Hematopoietic multipotent progenitor cell (in vitro differentiated cells): ENCODE results near the gene RANBP9. TPM values are rescaled to one million over a fixed set of nuclear protein-coding genes. Genes with fewer than 3 reads are reported as not detected.
A peak's percentile ranks its signal among the peaks of the same experiment; 100 is the strongest.

Experiments
- DNase-seq, 3 donors: peaks; one replicate each; pipeline ENCODE4 v3.0.0-alpha.2; 2011 to 2015; ENCODE audit warnings: low read depth in 2 of 3, low spot score in 2 of 3
- total RNA-seq: library from RNA; depleted of rRNA; stranded (reverse); fragments of >200 nt; gene quantifications from one replicate; pipeline ENCODE4 v1.2.3, GENCODE V29; 2012

RANBP9 gene
- total RNA-seq: 15.3 TPM

DNA sequence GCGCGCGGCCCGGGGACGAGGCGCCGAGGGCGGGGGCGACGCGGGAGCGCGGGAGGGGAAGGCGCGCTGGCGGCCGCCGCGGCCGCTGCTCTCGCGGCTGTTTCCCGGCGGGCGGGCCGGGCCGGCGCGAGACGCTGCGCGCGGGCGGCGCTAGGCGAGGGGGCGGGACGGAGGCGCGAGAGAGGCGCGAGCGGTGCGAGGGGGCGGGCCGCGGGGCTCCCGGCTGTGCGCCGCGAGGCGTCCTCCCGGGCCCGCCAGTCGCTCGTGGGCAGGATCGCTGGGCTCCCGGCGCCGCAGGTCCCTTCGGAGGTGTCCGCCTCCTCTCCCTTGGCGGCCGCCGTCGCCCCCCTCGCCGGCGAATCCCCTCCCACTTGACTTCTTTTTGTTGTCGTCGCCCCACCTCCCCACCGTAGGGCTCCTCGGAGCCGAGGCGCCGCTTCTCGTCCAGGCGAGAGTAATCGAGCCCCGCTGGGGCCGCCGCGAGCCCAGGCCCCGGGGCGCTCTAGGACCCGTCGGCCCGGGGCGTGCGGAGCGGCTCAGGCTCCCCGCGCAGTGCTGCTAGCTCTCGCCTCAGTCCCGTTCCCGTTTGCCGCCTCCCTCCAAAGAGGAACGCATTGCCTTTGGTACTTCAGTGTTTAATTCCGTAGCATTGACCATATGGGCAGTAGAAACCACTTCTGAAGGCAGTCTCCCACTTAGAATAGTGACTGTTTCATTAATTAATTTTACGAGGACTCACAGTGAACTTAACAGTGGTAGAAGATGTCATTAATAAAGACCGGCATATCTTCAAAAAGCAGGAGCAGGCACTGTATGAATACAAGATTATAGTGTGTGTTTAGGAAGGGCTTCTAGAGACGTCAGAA lies at the start of gene RANBP9:
RANBP9 (minus strand) TSS at position 103 of the 866 bp plus-strand sequence. CDS start 330 bp downstream, outside the sequence.
- DNase-seq: peak; percentile 82 to 93 (median 92)

DNA sequence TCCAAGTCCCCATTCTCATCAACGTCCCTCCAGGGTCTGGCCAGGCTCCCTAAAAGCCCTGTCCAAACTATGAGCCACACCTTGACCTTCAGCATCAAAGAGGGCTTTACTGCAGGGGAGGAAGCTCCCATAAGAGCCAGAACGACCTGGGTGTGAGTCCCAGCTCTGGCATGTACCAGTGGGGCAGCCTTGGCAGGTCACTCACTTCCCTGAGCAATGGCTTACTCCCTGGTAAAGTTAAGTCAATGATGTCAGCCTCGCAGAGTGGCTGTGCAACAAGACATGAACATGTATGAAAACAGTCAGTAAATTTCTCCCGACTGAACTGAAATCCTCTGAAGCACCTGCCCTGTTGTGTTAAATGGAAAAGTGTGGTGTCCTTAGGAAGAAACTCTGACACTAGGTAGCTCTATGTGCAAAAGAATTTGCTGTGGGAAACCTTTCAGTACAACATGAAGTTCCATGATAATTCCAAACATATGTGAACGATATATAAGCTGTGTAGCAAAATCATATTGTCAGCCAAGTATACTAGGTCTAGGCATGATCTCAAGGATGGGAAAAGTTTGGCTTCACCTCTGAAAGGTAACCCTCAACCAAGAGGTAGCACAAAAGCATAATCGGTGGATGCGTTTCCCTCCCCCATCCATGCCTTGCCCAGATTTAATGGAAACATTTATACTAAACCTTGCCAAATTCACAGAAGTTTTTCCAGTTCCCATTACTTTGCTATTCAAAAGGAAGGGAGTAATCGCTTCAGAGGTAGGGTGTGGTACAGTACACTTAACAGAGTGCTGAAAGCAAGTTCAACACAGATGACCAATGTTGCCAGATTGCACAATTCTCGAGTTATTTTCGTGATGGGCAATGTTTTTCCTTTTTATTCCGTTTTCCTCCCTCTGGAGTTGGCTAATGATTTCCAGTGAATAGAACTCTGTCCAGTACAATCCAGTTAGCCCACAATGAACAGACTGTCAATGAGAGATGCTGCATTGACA lies 49.0 kb upstream of the RANBP9 start:
- no peak for DNase-seq

DNA sequence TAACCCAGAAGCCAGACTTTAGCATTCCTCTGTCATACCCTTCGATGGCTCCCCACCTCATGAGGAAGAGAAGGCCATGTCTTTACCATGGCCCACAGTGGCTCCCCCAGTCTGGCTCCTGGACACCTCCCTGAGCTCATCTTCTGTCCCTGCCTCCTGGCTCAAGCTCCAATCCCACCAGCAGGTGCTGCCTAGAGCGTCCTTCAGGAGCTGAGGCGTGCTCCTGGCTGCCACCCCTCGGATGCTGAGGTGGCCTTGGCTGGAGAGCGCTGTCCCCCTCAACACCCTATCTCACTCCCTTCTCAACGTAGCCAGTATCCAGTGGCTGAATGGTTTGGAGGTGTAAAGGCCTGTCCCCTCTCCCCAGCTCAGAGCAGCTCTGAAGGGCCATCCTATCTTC lies 47.4 kb upstream of the RANBP9 start:
- no peak for DNase-seq

DNA sequence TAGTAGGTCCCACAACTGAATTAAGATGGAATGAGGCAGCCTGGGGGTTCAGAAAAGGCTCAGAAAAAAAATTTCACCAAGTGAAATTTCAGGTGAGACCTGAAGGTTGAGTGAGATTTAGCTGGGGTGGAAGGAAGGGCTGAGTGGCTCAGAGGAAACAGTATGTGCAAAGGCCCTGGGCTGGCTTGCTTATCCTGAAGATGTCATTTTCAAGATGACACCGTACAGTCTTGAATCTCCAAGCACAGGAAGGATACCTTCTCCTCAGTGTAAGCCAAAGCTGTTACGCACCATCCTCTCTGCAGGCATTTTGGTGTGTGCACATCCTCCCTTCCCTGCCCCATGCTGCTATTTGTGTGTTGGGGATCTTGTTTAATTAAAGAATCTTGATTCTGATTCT lies 43.0 kb upstream of the RANBP9 start:
- DNase-seq: no peak

DNA sequence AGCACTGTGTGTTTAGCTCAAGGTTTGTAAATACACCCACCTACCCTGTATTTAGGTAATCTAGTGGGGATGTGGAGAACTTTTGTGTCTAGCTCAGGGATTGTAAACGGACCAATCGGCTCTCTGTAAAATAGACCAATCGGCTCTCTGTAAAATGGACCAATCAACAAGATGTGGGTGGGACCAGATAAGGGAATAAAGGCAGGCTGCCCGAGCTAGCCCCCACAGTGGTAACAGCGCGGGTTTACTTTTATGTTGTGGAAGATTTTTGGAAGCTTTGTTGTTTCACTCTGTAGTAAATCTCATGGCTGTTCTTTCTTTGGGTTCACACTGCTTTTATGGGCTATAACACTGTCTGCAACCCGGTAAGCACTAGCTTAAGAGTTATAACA lies 32.1 kb upstream of the RANBP9 start:
- DNase-seq: no peak

DNA sequence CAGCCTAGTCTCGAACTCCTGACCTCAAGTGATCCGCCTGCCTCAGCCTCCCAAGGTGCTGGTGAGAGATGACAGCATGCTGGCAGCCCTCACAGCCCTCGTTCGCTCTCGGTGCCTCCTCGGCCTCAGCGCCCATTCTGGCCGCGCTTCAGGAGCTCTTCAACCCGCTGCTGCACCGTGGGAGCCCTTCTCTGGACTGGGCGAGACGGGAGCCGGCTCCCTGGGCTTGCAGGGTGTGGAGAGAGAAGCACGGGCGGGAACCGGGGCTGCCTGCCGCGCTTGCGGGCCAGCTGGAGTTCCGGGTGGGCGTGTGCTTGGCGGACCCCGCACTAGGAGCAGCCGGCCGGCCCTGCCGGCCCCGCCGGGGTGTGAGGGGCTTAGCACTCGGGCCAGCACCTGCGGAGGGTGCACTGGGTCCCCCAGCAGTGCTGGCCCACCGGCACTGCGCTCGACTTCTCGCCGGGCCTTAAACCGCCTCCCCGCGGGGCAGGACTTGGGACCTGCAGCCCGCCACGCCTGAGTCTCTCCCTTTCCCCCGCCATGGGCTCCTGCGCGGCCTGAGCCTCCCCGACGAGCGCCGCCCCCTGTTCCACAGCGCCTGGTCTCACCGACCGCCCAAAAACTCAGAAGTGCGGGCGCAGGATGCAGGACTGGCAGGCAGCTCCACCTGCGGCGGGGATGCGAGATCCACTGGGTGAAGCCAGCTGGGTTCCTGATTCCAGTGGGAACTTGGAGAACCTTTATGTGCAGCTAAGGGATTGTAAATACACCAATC lies 31.5 kb upstream of the RANBP9 start:
- no peak for DNase-seq

DNA sequence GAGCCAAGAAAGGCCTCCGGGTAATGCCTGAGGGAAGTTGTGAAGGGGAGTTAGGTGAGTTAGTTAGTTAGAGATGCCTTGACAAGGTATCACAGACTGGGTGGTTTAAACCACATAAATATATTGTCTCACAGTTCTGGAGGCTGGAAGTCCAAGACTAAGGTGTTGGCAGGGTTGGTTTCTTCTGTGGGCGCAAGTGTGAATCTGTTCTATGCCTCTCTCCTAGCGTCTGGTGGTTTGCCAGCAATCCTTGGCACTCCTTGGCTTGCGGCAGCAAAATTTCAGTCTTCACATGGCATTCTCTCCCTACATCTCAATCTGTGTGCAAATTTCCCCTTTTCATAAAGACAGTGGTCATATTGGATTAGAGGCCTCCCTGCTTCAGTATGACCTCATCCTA lies 29.7 kb upstream of the RANBP9 start:
- no peak for DNase-seq

DNA sequence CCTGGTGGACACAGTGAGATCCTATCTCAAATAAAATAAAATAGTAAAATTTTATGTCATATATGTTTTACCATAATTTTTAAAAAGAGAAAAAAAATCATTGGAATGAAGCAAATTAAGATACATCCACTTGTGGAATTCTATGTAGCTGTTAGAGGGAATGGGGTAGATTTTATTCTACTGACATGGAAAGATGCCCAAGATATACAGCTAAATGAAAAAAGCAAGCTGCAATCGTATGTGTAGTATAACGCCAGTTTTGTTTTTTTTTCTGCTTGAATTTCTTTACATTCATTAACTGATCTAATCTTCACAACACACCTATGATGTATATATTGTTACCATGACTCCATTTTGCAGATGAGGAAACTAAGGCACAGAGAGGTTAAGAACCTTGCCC lies 23.4 kb upstream of the RANBP9 start:
- no peak for DNase-seq

DNA sequence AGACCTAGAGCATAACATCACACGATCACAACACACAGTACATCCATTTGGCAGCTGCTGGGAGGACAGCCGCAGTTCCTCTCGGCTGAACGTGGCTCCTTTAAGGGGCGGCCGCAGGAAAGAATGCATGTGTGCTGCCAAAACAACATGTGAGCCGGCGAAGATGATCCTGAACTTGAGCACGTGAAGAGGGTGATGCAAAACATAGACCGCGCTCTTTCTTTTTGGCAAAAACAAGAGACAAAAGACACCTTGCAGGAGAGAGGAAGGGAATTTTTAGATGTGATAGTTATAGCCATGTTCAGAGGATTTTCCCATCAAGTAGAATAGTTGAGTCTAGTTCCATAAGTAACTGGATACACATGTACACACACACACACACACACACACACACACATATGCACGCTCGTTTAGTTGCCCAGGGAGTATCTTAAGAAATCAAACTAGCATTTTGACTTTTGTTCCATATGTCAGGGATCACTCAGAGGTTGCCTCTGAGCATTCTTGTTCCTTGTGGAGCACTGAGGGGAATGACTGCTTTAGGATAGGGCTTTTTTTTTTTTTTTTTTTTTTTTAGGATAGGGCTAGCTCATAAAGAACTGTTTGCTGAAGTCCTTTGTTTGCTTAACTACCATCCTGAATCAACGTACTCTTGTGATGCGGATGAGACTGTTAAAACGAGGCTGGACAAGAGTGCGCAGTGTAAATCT lies 21.7 kb upstream of the RANBP9 start:
- no peak for DNase-seq

DNA sequence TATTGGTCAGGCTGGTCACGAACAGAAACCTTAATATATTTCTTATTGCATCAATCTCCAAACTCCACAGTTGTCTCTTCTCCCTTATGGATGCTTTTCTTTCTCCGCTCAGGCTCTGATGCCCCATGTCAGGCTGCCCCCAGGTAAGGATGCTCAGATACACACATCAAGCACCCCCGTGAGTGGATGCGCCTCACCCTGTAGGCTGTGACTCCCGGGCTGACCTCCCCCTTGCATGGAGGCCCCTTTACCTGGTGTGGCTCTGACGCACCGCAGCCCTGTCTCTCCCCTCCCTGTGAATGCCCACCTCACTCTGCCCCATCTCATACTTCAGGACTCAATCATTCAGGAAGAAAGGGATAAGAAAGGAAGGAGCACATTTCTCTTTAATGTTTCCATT lies 19.1 kb upstream of the RANBP9 start:
- no peak for DNase-seq

DNA sequence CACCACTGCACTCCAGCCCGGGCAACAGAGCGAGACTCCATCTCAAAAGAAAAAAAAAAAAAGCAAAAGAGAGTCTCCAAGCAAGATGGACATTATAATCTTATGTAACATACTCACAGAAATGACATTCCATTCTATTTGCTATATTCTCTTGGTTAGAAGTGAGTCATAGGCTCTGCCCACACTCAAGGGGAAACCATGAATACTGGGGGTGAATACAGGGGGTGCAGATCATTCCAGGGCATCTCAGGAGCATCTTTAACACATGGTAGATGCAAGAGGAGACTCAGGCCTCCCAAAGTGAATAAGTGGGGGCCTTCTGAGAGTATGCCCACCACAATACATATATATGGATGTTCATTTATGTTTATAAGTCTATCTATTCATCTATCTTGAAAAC lies 18.3 kb upstream of the RANBP9 start:
- no peak for DNase-seq

DNA sequence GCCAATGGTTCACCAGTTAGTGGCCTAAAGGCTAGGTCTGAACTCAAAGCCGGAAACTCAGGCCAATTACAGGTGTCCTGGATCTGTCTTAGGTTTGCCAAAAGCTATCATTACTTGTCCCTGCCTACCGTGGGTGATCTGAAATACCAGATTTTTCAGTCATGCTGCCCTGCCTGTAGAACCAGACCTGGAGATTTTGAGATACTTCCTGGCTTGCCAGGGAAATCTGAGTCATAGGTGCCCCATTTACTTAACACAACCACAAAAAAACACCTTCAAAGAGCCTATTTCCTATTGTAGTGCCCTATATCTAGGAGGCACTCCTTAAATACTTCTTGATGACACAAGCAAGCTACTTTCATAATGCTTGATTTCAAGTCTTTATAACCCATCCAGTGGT lies 13.9 kb upstream of the RANBP9 start:
- no peak for DNase-seq

DNA sequence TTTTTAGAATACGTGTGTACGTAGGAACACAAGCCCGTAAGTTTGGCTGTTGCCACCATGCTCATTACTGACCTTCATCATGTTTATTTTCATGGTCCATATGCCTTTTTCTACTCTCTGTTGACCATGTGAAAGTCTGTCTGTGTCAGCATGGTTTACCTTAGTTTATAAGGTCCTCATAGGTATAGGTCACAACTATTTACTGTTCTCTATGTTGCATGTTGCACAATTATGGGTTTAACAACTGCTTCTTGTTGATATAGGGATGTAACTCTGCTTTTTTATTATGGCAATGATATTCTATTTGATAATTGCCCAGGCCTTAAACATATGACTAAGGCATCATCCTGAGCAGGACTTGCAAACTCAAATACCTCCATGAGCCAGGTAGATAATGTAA lies 13.4 kb upstream of the RANBP9 start:
- no peak for DNase-seq

DNA sequence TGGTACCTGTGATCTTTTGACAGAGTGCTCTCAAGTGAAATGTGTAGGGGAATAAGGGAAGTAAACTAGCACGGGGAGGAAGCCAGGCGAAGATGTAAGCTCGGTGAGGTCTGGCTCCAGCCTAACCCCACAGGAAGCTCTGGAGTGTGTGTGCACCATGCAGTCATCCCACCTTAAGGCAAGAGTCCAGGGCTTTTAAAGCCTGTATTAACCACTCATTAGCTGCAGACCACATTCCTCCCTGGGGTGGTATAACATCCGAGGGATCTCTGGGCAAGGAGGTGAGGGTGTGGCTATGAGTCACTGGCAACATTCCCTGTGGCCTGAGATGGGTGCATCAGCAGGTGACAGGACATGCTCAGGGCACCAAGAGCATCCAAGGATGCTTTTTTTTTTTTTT lies 12.5 kb upstream of the RANBP9 start:
- peak in 2 of 3 donors; percentile 37 to 65 for DNase-seq

DNA sequence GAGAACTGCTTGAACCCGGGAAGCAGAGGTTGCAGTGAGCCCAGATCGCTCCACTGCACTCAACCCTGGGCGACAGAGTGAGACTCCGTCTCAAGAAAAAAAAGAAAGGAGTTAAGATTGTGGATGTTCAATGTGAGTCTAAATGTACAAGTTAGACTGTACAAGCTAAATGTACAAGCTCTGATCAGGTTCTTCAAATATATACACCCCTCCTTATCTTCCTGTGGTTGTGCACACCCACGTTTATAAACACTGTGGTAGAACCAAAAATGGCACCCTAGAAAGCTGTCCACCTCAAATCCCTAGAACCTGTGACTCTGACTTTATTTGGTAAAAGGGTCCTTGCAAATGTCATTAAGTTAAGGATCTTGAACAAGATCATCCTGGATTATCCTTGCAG lies 11.2 kb upstream of the RANBP9 start:
- no peak for DNase-seq

DNA sequence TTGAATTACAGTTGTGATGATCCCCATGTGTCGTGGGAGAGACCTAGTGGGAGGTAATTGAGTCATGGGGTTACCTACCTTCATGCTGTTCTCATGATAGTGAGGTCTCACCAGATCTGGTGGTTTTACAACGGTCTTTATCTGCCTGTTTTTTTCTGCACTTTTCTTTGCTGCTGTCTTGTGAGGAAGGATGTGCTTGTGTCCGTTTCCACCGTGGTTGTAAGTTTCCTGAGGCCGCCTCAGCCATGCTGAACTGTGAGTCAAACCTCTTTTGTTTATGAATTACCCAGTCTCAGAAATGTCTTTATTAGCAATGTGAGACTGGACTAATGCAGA lies 6.5 kb upstream of the RANBP9 start:
- no peak for DNase-seq

DNA sequence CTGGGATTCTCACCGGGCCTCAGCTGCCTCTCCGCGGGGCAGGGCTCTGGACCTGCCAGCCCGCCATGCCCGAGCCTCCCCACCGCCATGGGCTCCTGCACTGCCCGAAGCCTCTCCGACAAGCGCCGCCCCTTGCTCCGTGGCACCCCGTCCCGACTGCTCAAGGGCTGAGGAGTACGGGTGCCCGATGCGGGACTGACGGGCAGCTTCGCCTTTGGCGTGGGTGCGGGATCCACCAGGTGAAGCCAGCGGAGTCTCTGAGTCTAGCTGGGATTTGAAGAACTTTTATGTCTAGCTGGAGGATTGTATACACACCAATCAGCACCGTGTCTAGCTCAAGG lies 5.3 kb upstream of the RANBP9 start:
- DNase-seq: no peak

DNA sequence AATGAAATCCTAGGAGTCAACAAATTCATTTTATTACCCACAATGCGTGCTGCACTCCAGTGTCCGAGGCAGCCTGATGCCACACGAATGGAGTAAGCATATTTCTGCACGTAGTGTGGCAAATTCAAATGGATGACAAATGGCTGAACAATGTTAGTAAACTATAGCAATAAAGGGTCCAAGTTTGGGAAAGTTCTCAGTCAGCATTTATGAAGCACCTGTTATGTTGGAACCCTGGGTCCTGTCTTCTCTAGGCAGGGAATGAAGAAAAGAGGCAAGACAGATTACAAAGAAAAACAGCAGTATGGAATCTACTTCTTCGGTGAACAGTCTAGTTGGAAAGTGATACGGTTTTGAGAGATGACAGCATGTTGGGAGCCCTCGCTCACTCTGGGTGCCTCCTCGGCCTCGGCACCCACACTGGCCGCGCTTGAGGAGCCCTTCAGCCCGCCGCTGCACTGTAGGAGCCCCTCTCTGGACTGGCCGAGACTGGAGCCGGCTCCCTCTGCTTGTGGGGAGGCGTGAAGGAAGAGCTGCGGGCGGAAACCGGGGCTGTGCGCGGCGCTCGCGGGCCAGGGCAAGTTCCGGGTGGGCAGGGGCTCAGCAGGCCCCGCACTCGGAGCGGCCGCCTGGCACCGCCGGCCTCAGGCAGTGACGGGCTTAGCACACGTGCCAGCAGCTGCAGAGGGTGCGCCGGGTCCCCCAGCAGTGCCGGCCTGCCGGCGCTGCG lies 4.8 kb upstream of the RANBP9 start:
- DNase-seq: no peak

DNA sequence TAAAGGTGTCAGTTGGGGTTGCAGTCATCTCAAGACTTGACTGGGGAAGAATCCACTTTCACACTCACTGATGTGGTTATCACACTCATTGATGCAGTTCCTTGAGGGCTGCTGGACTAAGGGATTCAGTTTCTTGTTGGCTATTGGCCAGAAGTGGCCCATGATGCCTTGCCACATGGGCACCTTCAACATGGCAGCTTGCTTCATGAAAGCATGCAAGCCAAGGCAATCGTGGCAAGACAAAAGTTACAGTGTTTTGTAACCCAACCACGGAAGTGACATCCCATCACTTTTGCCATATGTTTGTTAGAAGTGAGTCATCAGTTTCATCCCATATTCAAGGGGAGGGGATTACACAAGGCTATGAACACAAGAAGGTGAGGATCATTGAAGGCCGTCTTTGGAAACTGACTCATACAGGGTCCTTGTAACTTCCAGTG lies 3.8 kb upstream of the RANBP9 start:
- no peak for DNase-seq

DNA sequence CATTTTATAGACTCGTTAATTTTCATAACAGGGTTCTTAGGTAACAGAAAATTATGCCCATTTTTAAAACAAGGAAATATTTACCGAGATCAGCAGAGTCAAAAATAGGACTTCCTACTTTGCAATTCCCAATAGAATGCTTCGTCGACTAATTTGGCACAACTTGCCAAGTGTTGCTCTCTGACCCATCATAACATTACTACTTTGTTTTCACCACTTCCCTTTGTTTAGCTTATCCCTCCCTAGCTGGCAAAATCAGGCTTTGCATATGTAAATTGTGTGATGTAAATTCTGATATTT lies 914 bp upstream of the RANBP9 start:
- no peak for DNase-seq
